OCI-LY3 (cell line): ENCODE measurements around the gene GAB1.
A peak's percentile ranks its signal among the peaks of the same experiment; 100 is the strongest.

Source experiments
- H2AFZ ChIP-seq: fragments of 200-600, 300-600 bp; shearing (Covaris generic); 2 replicates; pipeline ENCODE4 v1.6.0; 2014; ENCODE audit warnings: antibody characterized with exemption, low read depth, low read length
- H3K27ac ChIP-seq: fragments of 200-600, 300-600 bp; sonication (generic); 2 replicates; pipeline ENCODE4 v1.5.1; 2014; ENCODE audit warnings: mild to moderate bottlenecking, low read length, moderate library complexity, mixed read lengths
- H3K27me3 ChIP-seq: fragments of 200-600, 300-600 bp; sonication (generic); 2 replicates; pipeline ENCODE4 v1.6.1; 2014; ENCODE audit warnings: low read depth, low read length, mixed read lengths
- H3K36me3 ChIP-seq: fragments of 200-600, 300-600 bp; sonication (generic); replicated peaks from 2 replicates; pipeline ENCODE3; 2014; ENCODE audit warnings: low read depth, low read length, mixed read lengths
- H3K4me1 ChIP-seq: fragments of 300-600, 200-600 bp; sonication (generic); 2 replicates; pipeline ENCODE4 v1.6.1; 2014; ENCODE audit warnings: low read length, mixed read lengths
- H3K4me2 ChIP-seq: fragments of 200-600, 300-600 bp; sonication (generic); 2 replicates; pipeline ENCODE4 v1.6.1; 2014; ENCODE audit warnings: low read length, mixed read lengths
- H3K4me3 ChIP-seq: fragments of 300-600, 200-600 bp; sonication (generic); 2 replicates; pipeline ENCODE4 v1.5.1; 2014; ENCODE audit warnings: antibody characterized with exemption, mild to moderate bottlenecking, low read length, moderate library complexity
- H3K79me2 ChIP-seq: fragments of 300-600, 200-600 bp; shearing (Covaris generic); 2 replicates; pipeline ENCODE4 v1.6.1; 2014; ENCODE audit warnings: mild to moderate bottlenecking, low read length, mixed read lengths
- H3K9ac ChIP-seq: fragments of 300-600, 200-600 bp; shearing (Covaris generic); 2 replicates; pipeline ENCODE4 v1.6.0; 2014; ENCODE audit warnings: mild to moderate bottlenecking, low read length, moderate library complexity
- H3K9me3 ChIP-seq: fragments of 200-600, 300-600 bp; shearing (Covaris generic); 2 replicates; pipeline ENCODE4 v1.6.1; 2014; ENCODE audit warnings: low read length, mixed read lengths; ENCODE audit not compliant: insufficient read depth
- H4K20me1 ChIP-seq: fragments of 200-600, 300-600 bp; sonication (generic); 2 replicates; pipeline ENCODE4 v1.6.1; 2016; ENCODE audit warnings: low read length, mixed read lengths; ENCODE audit not compliant: insufficient read depth
- CTCF ChIP-seq: fragments of 200-600, 300-600 bp; sonication (generic); IDR thresholded peaks from 2 replicates; pipeline ENCODE4 v1.5.1; 2014; ENCODE audit warnings: antibody characterized with exemption, low read length, low read depth
- EZH2phosphoT487 ChIP-seq: fragments of 200-600 bp; shearing (Covaris generic); IDR thresholded peaks from 2 replicates; pipeline ENCODE4 v1.6.1; 2018; ENCODE audit warnings: antibody characterized with exemption, mixed run types, low read depth

The GAB1 gene

DNA sequence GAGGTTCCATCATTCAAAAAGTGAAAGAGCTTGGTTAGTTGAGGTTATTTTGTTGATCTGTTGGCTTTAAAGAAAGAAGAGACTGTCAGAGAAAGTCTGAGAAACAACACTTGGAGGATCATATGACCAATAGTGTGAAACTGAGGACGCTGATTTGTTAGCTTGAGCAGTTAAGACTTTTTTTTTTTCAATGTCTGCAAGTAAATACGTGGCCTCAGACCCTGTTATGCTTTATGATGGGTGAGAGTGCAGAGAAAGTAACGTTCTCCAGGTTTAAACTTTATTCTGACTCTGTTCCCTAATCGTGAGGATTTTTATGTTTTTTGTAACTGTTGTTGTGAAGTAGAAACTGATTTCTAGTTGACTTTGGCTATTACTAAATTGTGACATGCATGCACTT, 45.9 kb downstream of the GAB1 start:
- H3K4me2 ChIP-seq: peak overlapping the region; percentile 64
- peaks cover 92% of the 10 kb centered on the region for H3K79me2 ChIP-seq
- H3K4me3 ChIP-seq: peak overlapping the region; percentile 51

DNA sequence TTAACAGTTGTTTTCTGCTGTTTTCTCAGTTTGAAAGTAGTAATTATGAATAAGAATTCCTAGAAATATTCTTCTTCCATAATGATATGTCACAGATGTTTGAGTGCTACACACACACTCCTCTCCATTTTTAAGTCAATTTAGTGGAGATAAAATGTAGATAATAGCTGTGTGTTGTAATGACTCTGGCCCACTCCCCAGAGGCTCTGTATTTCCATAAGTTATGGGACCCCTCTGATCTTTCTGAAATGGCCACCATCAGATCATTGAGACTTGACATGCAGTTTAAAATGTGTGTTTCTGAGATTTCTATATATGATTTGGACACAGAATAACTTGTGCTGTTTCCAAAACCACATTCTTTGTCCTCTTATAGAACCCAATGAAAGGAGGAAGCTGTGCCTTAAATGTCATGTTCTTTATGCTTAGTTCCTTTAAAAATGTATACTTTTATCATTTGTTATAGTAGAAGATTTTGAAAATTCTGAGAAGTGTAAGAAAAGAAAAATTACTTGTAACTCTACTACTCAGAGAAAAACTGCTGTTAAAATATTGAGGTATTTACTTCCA, 46.4 kb downstream of the GAB1 start:
- TF ChIP-seq EZH2phosphoT487: no peak
- Histone ChIP-seq H3K4me3 (peak overlapping the region; percentile 51), H3K9me3 (no peaks in the 10 kb centered on the region), H3K4me2 (peak overlapping the region; percentile 64), H3K27ac (peak overlapping the region; percentile 91), H3K27me3 (no peaks in the 10 kb centered on the region), H3K79me2 (peaks cover 97% of the 10 kb centered on the region), H3K36me3 (peaks cover 13% of the 10 kb centered on the region), H2AFZ (no peak overlapping the region), H3K4me1 (peaks cover 75% of the 10 kb centered on the region), H3K9ac (peak overlapping the region; percentile 75), H4K20me1 (peaks cover 5% of the 10 kb centered on the region; the same call in 1 of the 2 replicates)

More for the DNA sequence above, 45.9 kb downstream of the GAB1 start:
- Histone ChIP-seq H4K20me1 (peaks cover 2% of the 10 kb centered on the region; the same call in 1 of the 2 replicates), H2AFZ (no peak overlapping the region), H3K9me3 (no peaks in the 10 kb centered on the region), H3K27ac (peak overlapping the region; percentile 91), H3K9ac (peak overlapping the region; percentile 75), H3K4me1 (peaks cover 78% of the 10 kb centered on the region), H3K27me3 (no peaks in the 10 kb centered on the region), H3K36me3 (peaks cover 13% of the 10 kb centered on the region)
- TF ChIP-seq CTCF (no peak), EZH2phosphoT487 (no peak)

DNA sequence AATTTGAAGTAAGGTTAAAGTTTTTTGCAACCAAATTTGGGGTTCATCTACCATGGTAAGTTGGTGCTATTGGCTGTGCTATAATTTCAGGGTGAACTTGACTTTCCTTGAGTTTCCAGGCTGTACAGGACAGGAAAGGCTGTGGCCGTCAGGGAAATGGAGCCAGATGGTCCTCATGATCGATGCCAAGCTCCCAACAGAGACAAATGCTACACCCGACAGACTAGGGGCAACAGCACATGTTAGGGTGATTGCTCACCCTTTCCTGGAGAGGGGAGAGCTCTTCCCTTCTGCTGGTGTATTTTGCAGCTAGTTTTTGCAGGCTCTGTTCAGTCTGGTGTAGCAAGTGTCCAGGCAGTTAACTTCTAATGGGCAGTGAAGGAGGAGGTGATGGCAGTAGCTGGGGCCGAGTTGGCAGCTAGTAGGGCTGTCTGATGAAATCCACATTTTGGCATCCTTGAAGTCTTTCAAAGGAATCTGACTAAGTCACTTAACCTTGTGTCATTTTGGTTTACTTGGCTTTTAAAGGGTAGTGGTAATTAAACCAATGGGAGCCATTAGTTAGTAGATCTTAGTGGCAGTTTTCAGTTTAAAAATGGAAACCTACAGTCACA, 47.8 kb downstream of the GAB1 start:
- Histone ChIP-seq H3K36me3 (peaks cover 13% of the 10 kb centered on the region), H3K27ac (no peak overlapping the region), H3K79me2 (peaks cover 100% of the 10 kb centered on the region), H3K9ac (no peak overlapping the region), H3K9me3 (no peaks in the 10 kb centered on the region), H3K27me3 (no peaks in the 10 kb centered on the region), H4K20me1 (peaks cover 5% of the 10 kb centered on the region; the same call in 1 of the 2 replicates), H2AFZ (no peak overlapping the region), H3K4me2 (peak overlapping the region; percentile 35), H3K4me3 (no peak overlapping the region), H3K4me1 (peaks cover 61% of the 10 kb centered on the region)
- TF ChIP-seq CTCF (no peak), EZH2phosphoT487 (no peak)

DNA sequence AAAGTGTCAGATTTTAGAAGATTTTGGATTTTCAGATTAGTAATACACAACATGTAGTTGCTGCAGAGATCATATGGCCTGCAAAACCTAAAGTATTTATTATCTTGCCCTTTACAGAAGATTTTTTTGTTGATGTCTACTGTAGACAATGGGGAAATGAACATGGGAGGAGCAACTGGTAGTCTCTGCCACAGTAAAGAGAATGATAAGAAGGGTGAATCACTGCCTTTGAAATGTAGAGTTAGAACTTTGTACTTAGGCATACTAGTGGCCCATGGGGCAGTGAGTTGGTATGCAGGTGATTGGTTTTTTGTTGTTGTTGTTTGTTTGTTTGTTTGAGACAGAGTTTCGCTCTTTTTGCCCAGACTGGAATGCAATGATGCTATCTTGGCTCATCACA, 50.1 kb downstream of the GAB1 start:
- peaks cover 14% of the 10 kb centered on the region; the same call in 1 of the 2 replicates for H4K20me1 ChIP-seq
- H3K9ac ChIP-seq: no peak overlapping the region
- no peak overlapping the region for H2AFZ ChIP-seq
- no peaks in the 10 kb centered on the region for H3K27me3 ChIP-seq
- peaks cover 99% of the 10 kb centered on the region for H3K79me2 ChIP-seq
- no peak overlapping the region for H3K4me3 ChIP-seq
- H3K4me1 ChIP-seq: peaks cover 48% of the 10 kb centered on the region
- H3K9me3 ChIP-seq: no peaks in the 10 kb centered on the region
- H3K27ac ChIP-seq: no peak overlapping the region
- H3K4me2 ChIP-seq: no peak overlapping the region
- TF ChIP-seq CTCF (no peak), EZH2phosphoT487 (no peak)
- H3K36me3 ChIP-seq: peaks cover 20% of the 10 kb centered on the region
